Breast epithelium (tissue), 4 donors: ENCODE measurements around the gene PDGFD. TPM values are rescaled to one million over a fixed set of nuclear protein-coding genes. Genes with fewer than 3 reads are reported as not detected.

Source experiments
- DNase-seq, 2 donors: peaks; one replicate each; pipeline ENCODE4 v3.0.0-alpha.2; 2019; ENCODE audit warnings: low spot score in 2 of 2
- H3K27ac ChIP-seq, 2 donors: fragments of 200-600 bp; sonication (generic) in 1 of 2; one replicate each; pipeline ENCODE4 v1.5.1; 2016 to 2019; ENCODE audit warnings: mild to moderate bottlenecking in 1 of 2
- H3K27me3 ChIP-seq, 2 donors: fragments of 200-600 bp; sonication (generic) in 1 of 2; one replicate each; pipeline versions ENCODE4 v1.5.1 to v1.6.0; 2017 to 2019; ENCODE audit warnings: control low read depth in 1 of 2, mild to moderate bottlenecking in 1 of 2
- H3K36me3 ChIP-seq: fragments of 200-600 bp; one replicate; pipeline ENCODE4 v1.5.1; 2019
- H3K4me1 ChIP-seq, 2 donors: fragments of 200-600 bp; sonication (generic); one replicate each; pipeline ENCODE4 v1.5.1; 2016 to 2019; ENCODE audit warnings: control low read depth in 1 of 2
- H3K4me3 ChIP-seq, 3 donors: fragments of 200-600 bp; sonication (generic); 1 replicate in 2 of 3; 2 replicates in 1 of 3; pipeline ENCODE4 v1.5.1; 2016 to 2019; ENCODE audit warnings: mild to moderate bottlenecking in 3 of 3, moderate library complexity in 2 of 3
- H3K9me3 ChIP-seq, 2 donors: fragments of 200-600 bp; sonication (generic) in 1 of 2; one replicate each; pipeline ENCODE4 v1.5.1; 2016 to 2019; ENCODE audit warnings: control low read depth in 1 of 2
- POLR2A ChIP-seq: fragments of 450-650 bp; IDR thresholded peaks from one replicate; pipeline ENCODE4 v1.6.1; 2016; ENCODE audit warnings: antibody characterized with exemption, mild to moderate bottlenecking, moderate library complexity
- POLR2AphosphoS5 ChIP-seq, 3 donors: sonication (generic); formaldehyde crosslinking; IDR thresholded peaks; one replicate each; pipeline ENCODE4 v1.6.1; 2017; ENCODE audit warnings: antibody characterized with exemption in 3 of 3
- intact Hi-C: fragments of 100-400 bp; cut with DNase I; formaldehyde crosslinking; loops from one replicate; pipeline ENCODE4 v1.15.1; 2023; ENCODE audit warnings: low total_unique reads
- total RNA-seq, 3 donors: library from RNA; depleted of rRNA; stranded (reverse); fragments of >200 nt; gene quantifications; one replicate each; pipeline ENCODE4 v1.1.0, GENCODE V29; 2016
- TF ChIP-seq, protein P1 (sequence below), 3 donors: fragments of 450-650 bp; IDR thresholded peaks; one replicate each; pipeline ENCODE4 v1.5.1; 2016 to 2017; ENCODE audit warnings: antibody characterized with exemption in 3 of 3, mild to moderate bottlenecking in 3 of 3, moderate library complexity in 3 of 3

Gene PDGFD
- total RNA-seq, 3 donors from 2014 or later = 21.8 to 76.0 (median 53.1) TPM

DNA sequence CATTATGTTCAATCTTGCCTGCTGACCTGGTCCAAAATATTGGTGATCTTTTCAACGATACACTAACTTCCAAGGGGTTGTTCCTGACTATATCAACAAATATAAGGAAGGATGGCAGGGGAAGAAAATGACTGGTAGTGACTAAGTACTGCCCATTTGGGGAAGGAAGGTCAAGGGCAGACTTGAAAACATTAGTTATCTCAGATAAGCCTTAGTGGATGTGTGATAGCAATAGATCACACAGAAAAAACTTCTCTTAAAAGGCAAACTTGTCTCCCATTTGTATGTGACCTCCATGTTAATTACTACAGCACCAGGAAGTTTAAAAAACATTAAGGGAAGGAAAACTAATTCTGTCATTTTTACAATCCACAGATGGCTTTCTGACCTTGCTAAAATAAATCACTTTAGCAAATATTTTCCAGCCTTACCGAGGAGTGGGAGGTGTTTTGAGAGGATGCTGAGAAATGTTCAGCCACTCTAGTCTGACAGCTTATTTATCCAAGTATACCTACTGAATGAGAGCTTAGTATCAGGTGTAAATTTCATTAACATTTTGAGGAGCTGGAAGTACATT lies 215.7 kb downstream of the PDGFD start:
- H3K36me3 ChIP-seq = no peaks in the 10 kb centered on the region
- no peaks in the 10 kb centered on the region for H3K27me3 ChIP-seq
- H3K4me3 ChIP-seq = no peak overlapping the region
- TF ChIP-seq POLR2AphosphoS5 (IDR thresholded peaks at IDR 0.05) (no peak), POLR2A (no peak)
- TF ChIP-seq, protein P1, sequence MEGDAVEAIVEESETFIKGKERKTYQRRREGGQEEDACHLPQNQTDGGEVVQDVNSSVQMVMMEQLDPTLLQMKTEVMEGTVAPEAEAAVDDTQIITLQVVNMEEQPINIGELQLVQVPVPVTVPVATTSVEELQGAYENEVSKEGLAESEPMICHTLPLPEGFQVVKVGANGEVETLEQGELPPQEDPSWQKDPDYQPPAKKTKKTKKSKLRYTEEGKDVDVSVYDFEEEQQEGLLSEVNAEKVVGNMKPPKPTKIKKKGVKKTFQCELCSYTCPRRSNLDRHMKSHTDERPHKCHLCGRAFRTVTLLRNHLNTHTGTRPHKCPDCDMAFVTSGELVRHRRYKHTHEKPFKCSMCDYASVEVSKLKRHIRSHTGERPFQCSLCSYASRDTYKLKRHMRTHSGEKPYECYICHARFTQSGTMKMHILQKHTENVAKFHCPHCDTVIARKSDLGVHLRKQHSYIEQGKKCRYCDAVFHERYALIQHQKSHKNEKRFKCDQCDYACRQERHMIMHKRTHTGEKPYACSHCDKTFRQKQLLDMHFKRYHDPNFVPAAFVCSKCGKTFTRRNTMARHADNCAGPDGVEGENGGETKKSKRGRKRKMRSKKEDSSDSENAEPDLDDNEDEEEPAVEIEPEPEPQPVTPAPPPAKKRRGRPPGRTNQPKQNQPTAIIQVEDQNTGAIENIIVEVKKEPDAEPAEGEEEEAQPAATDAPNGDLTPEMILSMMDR (IDR thresholded peaks at IDR 0.05) = no peak
- no peaks in the 10 kb centered on the region for H3K9me3 ChIP-seq
- intact Hi-C loops = no loop called here
- H3K4me1 ChIP-seq = no peaks in the 10 kb centered on the region
- no peak overlapping the region for H3K27ac ChIP-seq
- DNase-seq = no peak

- no peaks in the 10 kb centered on the region for H3K36me3 ChIP-seq
Observed at GRCh38 chr11:103947546-103947919, 216.4 kb downstream of the PDGFD start.

GRCh38 chr11:103946793-103947545 lies 217.0 kb downstream of the PDGFD start:
- DNase-seq = no peak
- no peak overlapping the region for H3K4me3 ChIP-seq
- intact Hi-C loops = no loop called here
- no peaks in the 10 kb centered on the region for H3K27me3 ChIP-seq
- no peaks in the 10 kb centered on the region for H3K36me3 ChIP-seq
- no peak for TF ChIP-seq POLR2A
- no peaks in the 10 kb centered on the region for H3K4me1 ChIP-seq
- no peak overlapping the region for H3K27ac ChIP-seq
- no peaks in the 10 kb centered on the region for H3K9me3 ChIP-seq

More at GRCh38 chr11:103947546-103947919, 216.4 kb downstream of the PDGFD start:
- Histone ChIP-seq H3K9me3 (no peaks in the 10 kb centered on the region), H3K27ac (no peak overlapping the region), H3K27me3 (no peaks in the 10 kb centered on the region), H3K4me1 (no peaks in the 10 kb centered on the region), H3K4me3 (no peak overlapping the region)
- intact Hi-C loops = no loop called here
- TF ChIP-seq POLR2AphosphoS5 (IDR thresholded peaks at IDR 0.05) = no peak
- no peak for TF ChIP-seq POLR2A
- TF ChIP-seq, protein P1 (IDR thresholded peaks at IDR 0.05) = no peak
- no peak for DNase-seq

GRCh38 chr11:103944251-103944940 lies 219.6 kb downstream of the PDGFD start:
- no peaks in the 10 kb centered on the region for H3K4me1 ChIP-seq
- H3K27ac ChIP-seq = no peak overlapping the region
- no peaks in the 10 kb centered on the region for H3K27me3 ChIP-seq
- no peak for DNase-seq
- no peaks in the 10 kb centered on the region for H3K36me3 ChIP-seq
- TF ChIP-seq, protein P1 (IDR thresholded peaks at IDR 0.05) = no peak
- TF ChIP-seq POLR2A (no peak), POLR2AphosphoS5 (IDR thresholded peaks at IDR 0.05) (no peak)
- intact Hi-C loops = no loop called here
- H3K4me3 ChIP-seq = no peak overlapping the region
- no peaks in the 10 kb centered on the region for H3K9me3 ChIP-seq

GRCh38 chr11:103942646-103943045 lies 221.3 kb downstream of the PDGFD start:
- no peaks in the 10 kb centered on the region for H3K27me3 ChIP-seq
- no peaks in the 10 kb centered on the region for H3K4me1 ChIP-seq
- DNase-seq = no peak
- H3K9me3 ChIP-seq = no peaks in the 10 kb centered on the region
- TF ChIP-seq POLR2A (no peak), POLR2AphosphoS5 (IDR thresholded peaks at IDR 0.05) (no peak)
- TF ChIP-seq, protein P1 (IDR thresholded peaks at IDR 0.05) = no peak
- intact Hi-C loops = no loop called here
- H3K4me3 ChIP-seq = no peak overlapping the region
- no peaks in the 10 kb centered on the region for H3K36me3 ChIP-seq
- no peak overlapping the region for H3K27ac ChIP-seq
